Upper lobe of left lung (tissue), 6 donors: ENCODE results near the gene JAKMIP2. TPM values are rescaled to one million over a fixed set of nuclear protein-coding genes. Genes with fewer than 3 reads are reported as not detected.

Experiments used
- ATAC-seq, 2 donors: fragments of 200-7000 bp; cut with Tn5 transposase; one replicate each; pipeline ENCODE4 v1.9.1; 2022; ENCODE audit warnings: mild to moderate bottlenecking in 2 of 2, moderate library complexity in 2 of 2; ENCODE audit not compliant: low FRiP score in 2 of 2
- DNase-seq, 2 donors: peaks; one replicate each; pipeline ENCODE4 v3.0.0-alpha.2; 2019 to 2020
- H3K27ac ChIP-seq, 4 donors: fragments of 200-600 bp; sonication (generic); one replicate each; pipeline ENCODE4 v1.5.1; 2016 to 2019
- H3K27me3 ChIP-seq, 4 donors: fragments of 200-600 bp; sonication (generic); one replicate each; pipeline ENCODE4 v1.5.1; 2017 to 2019
- H3K36me3 ChIP-seq, 4 donors: fragments of 200-600 bp; sonication (generic); one replicate each; pipeline ENCODE4 v1.5.1; 2016 to 2019
- H3K4me1 ChIP-seq, 4 donors: fragments of 200-600 bp; sonication (generic); one replicate each; pipeline ENCODE4 v1.5.1; 2018 to 2019
- H3K4me3 ChIP-seq, 4 donors: fragments of 200-600 bp; sonication (generic); one replicate each; pipeline ENCODE4 v1.5.1; 2017 to 2019; ENCODE audit warnings: mild to moderate bottlenecking in 2 of 4, moderate library complexity in 1 of 4
- H3K9me3 ChIP-seq, 4 donors: fragments of 200-600 bp; sonication (generic); one replicate each; pipeline ENCODE4 v1.5.1; 2018 to 2019
- CTCF ChIP-seq, 6 experiments: fragments of 450-650 bp in 4 of 6; fragments of 200-600 bp in 2 of 6; sonication (generic) in 2 of 6; IDR thresholded peaks; one replicate each; pipeline ENCODE4 v1.5.1; 2016 to 2019; ENCODE audit warnings: antibody characterized with exemption in 6 of 6
- EP300 ChIP-seq, 4 donors: sonication (generic); formaldehyde crosslinking; IDR thresholded peaks; one replicate each; pipeline ENCODE4 v1.5.1; 2017; ENCODE audit warnings: antibody characterized with exemption in 4 of 4, control low read depth in 2 of 4
- POLR2A ChIP-seq, 4 donors: fragments of 450-650 bp; IDR thresholded peaks; one replicate each; pipeline ENCODE4 v1.5.1; 2016 to 2017; ENCODE audit warnings: antibody characterized with exemption in 4 of 4, mild to moderate bottlenecking in 2 of 4
- POLR2AphosphoS5 ChIP-seq, 2 donors: sonication (generic); formaldehyde crosslinking; IDR thresholded peaks; one replicate each; pipeline ENCODE4 v1.5.1; 2017; ENCODE audit warnings: antibody characterized with exemption in 2 of 2
- WGBS, 2 donors: methylation state at CpG; one replicate each; pipeline ENCODE4 v1.1.5; 2017 to 2018; 5-methylcytosine and 5-hydroxymethylcytosine counted together
- total RNA-seq, 6 donors: library from RNA; depleted of rRNA in 4 of 6; stranded (reverse); fragments of >200 nt in 4 of 6; gene quantifications; one replicate each; pipeline versions ENCODE4 v1.1.0 to v1.2.1, GENCODE V29; 2016 to 2021
- donor health status: DM: no; HTN: no; CAD: no; lungs with moderate emphysema.
- donor health status: DM: no; HTN: yes; CAD: no; lungs with severe emphysema.

JAKMIP2 gene
- total RNA-seq, 6 donors from 2014 or later: 0.91 to 8.4 (median 6.0) TPM

GRCh38 chr5:147668385-147668784 is 114.1 kb downstream of the JAKMIP2 start:
- TF ChIP-seq EP300 (IDR thresholded peaks at IDR 0.05) (no peak), POLR2AphosphoS5 (IDR thresholded peaks at IDR 0.05) (no peak), POLR2A (IDR thresholded peaks at IDR 0.05) (no peak), CTCF (IDR thresholded peaks at IDR 0.05) (no peak)
- Histone ChIP-seq H3K4me3 (no peak overlapping the region), H3K27me3 (no peaks in the 10 kb centered on the region), H3K36me3 (no peaks in the 10 kb centered on the region), H3K9me3 (no peaks in the 10 kb centered on the region), H3K4me1 (no peaks in the 10 kb centered on the region), H3K27ac (no peak overlapping the region)
- no peak for DNase-seq
- 88 to 95% methylated on average over 2 of the region's 2 CpGs for WGBS, 2 donors
- ATAC-seq: no peak

- no peak for ATAC-seq
- no peak for DNase-seq
- Histone ChIP-seq H3K27me3 (no peaks in the 10 kb centered on the region), H3K36me3 (no peaks in the 10 kb centered on the region), H3K4me3 (no peak overlapping the region), H3K9me3 (no peaks in the 10 kb centered on the region), H3K27ac (no peak overlapping the region), H3K4me1 (no peaks in the 10 kb centered on the region)
- 70 to 73% methylated on average over 1 of the region's 1 CpG for WGBS, 2 donors
- TF ChIP-seq EP300 (IDR thresholded peaks at IDR 0.05): no peak
- no peak for TF ChIP-seq POLR2AphosphoS5 (IDR thresholded peaks at IDR 0.05)
- no peak for TF ChIP-seq CTCF (IDR thresholded peaks at IDR 0.05)
- TF ChIP-seq POLR2A (IDR thresholded peaks at IDR 0.05): no peak
These were observed 115.2 kb downstream of the JAKMIP2 start for GRCh38 chr5:147667363-147667762.

- 76 to 78% methylated on average over 6 of the region's 6 CpGs for WGBS, 2 donors
- Histone ChIP-seq H3K4me1 (no peaks in the 10 kb centered on the region), H3K4me3 (no peak overlapping the region), H3K36me3 (no peaks in the 10 kb centered on the region), H3K9me3 (no peaks in the 10 kb centered on the region), H3K27ac (no peak overlapping the region), H3K27me3 (no peaks in the 10 kb centered on the region)
- TF ChIP-seq CTCF (IDR thresholded peaks at IDR 0.05) (no peak), EP300 (IDR thresholded peaks at IDR 0.05) (no peak), POLR2A (IDR thresholded peaks at IDR 0.05) (no peak), POLR2AphosphoS5 (IDR thresholded peaks at IDR 0.05) (no peak)
- ATAC-seq (no peak), DNase-seq (no peak)
These were observed 116.1 kb downstream of the JAKMIP2 start for GRCh38 chr5:147666419-147666818.

- no peak overlapping the region for H3K27ac ChIP-seq
- H3K36me3 ChIP-seq: no peaks in the 10 kb centered on the region
- DNase-seq (no peak), ATAC-seq (no peak)
- 92 to 93% methylated on average over 5 of the region's 5 CpGs for WGBS, 2 donors
- no peaks in the 10 kb centered on the region for H3K27me3 ChIP-seq
- no peaks in the 10 kb centered on the region for H3K9me3 ChIP-seq
- no peak for TF ChIP-seq POLR2AphosphoS5 (IDR thresholded peaks at IDR 0.05)
- no peak for TF ChIP-seq CTCF (IDR thresholded peaks at IDR 0.05)
- TF ChIP-seq POLR2A (IDR thresholded peaks at IDR 0.05): no peak
- TF ChIP-seq EP300 (IDR thresholded peaks at IDR 0.05): no peak
- H3K4me1 ChIP-seq: no peaks in the 10 kb centered on the region
- no peak overlapping the region for H3K4me3 ChIP-seq
These were observed 121.0 kb downstream of the JAKMIP2 start for GRCh38 chr5:147661541-147661940.

- WGBS, 2 donors: 77 to 82% methylated on average over 15 of the region's 15 CpGs
- TF ChIP-seq CTCF (IDR thresholded peaks at IDR 0.05): no peak
- no peak for TF ChIP-seq POLR2A (IDR thresholded peaks at IDR 0.05)
- TF ChIP-seq POLR2AphosphoS5 (IDR thresholded peaks at IDR 0.05): no peak
- TF ChIP-seq EP300 (IDR thresholded peaks at IDR 0.05): no peak
- Histone ChIP-seq H3K4me1 (no peaks in the 10 kb centered on the region), H3K27me3 (no peaks in the 10 kb centered on the region), H3K4me3 (no peak overlapping the region), H3K27ac (no peak overlapping the region), H3K9me3 (peaks cover 0 to 5% (median 0%) of the 10 kb centered on the region in 4 donors), H3K36me3 (no peaks in the 10 kb centered on the region)
- DNase-seq: no peak
- no peak for ATAC-seq
These were observed 123.2 kb downstream of the JAKMIP2 start for GRCh38 chr5:147659166-147659929.
